Measurements from ENCODE around the gene CD160. TPM values are rescaled to one million over a fixed set of nuclear protein-coding genes. Genes with fewer than 3 reads are reported as not detected.

Gene CD160
- total and polyA plus RNA-seq, 2 of the 13 experiments (the other 11 are each of a cell fraction or from before 2014, with no cell fraction given), result 0.09 TPM; not detected in 1

DNA sequence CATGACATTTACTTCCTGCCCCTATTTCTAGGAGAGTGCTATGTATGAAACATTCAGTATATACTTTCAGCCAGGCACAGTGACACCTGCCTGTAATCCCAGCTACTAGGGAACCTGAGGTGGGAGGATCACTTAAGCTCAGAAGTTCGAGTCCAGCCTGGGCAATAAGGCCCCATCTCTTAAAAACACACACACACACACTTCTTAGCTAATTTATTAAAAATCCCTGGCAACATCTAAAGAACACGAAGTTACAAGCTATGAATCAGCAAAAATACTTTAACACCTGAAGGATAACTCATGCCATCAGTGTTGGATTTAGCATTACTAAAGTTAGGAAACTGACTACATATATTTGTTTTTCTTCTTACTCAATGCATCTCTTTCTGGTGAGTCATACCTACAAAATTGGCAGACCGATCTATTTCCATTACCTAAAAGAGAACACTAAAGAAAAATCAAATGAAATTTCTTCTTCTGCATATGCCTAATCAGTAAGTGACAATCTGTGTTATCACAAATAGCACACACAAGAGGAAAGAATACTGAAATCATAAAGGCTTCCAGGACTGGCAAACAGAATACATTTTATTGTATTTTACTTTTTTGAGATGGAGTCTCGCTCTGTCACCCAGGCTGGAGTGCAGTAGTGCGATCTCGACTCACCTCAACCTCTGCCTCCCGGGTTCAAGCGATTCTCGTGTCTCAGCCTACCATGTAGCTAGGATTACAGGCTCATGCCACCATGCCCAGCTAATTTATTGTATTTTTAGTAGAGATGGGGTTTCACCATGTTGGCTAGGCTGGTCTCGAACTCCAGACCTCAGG lies 63.2 kb downstream of the CD160 start (continued):
- TF ChIP-seq TCF12 (IDR thresholded peaks at IDR 0.05), result no peak
- TF ChIP-seq TCF12 (CRISPR knock-in tag; IDR thresholded peaks at IDR 0.05), result no peak
- TF ChIP-seq KAT7 (CRISPR knock-in tag; IDR thresholded peaks at IDR 0.05; ENCODE audit: borderline replicate concordance), result no peak
- TF ChIP-seq FOSL1 (CRISPR knock-in tag; IDR thresholded peaks at IDR 0.05; ENCODE audit: borderline replicate concordance), result peak; percentile 54; the same call in 1 of the 2 replicates
- no peak for TF ChIP-seq EED (CRISPR knock-in tag; IDR thresholded peaks at IDR 0.05)
- no peak for TF ChIP-seq ZNF430 (CRISPR knock-in tag; IDR thresholded peaks at IDR 0.05)
- TF ChIP-seq NR1H2 (CRISPR knock-in tag; IDR thresholded peaks at IDR 0.05; ENCODE audit: borderline replicate concordance, low read depth), result no peak
- TF ChIP-seq KDM6A (CRISPR knock-in tag; IDR thresholded peaks at IDR 0.05; ENCODE audit: low read depth), result no peak

DNA sequence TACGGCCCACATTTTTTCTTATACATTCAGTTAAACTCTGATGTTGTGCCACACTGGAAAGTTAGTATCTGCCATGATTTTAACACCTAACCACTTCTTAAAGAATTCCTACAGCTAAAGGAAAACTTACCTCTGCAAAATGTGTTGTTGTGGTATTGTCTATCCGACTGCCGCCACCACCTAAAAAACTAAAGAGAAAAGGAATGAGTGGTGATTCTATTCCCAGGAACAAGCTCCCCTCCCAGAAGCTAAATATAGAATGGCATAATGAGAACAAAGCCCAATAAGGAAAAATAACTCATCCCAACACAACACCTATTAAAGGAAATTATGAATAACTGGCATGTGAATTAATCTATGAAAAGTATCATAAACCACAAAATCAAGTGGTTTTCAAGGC lies 65.1 kb downstream of the CD160 start:
- H3K27ac ChIP-seq (ENCODE audit: extremely low read length, insufficient read depth, low read length), result no peak overlapping the region
- peaks cover 12% of the 10 kb centered on the region for H3K4me1 ChIP-seq (ENCODE audit: insufficient read depth, low read length)
- no peaks in the 10 kb centered on the region for H4K20me1 ChIP-seq (ENCODE audit: insufficient read depth, low read length)
- POLR2A ChIA-PET, result interaction anchor here (0.5 kb wide), 1 partner anchor 19 kb away, joined by 4 read pairs; no protein-coding TSS in a partner anchor
- no peak for FAIRE-seq
- no peak overlapping the region for H2AFZ ChIP-seq (ENCODE audit: low read length)
- H3K79me2 ChIP-seq (ENCODE audit: insufficient read depth, low read length), result no peaks in the 10 kb centered on the region
- no peak for TF ChIP-seq ZNF205 (CRISPR knock-in tag; IDR thresholded peaks at IDR 0.05)
- CTCF ChIA-PET (ENCODE audit: low intra/inter-chr PET ratio, low total read pairs), result no interaction called here
- ATAC-seq, result no peak
- no peaks in the 10 kb centered on the region for H3K9me3 ChIP-seq (ENCODE audit: low read length)
- no peak overlapping the region for H3K9ac ChIP-seq (ENCODE audit: insufficient read depth, low read depth, low read length)
- peaks cover 5 to 6% of the 10 kb centered on the region in 2 experiments; a peak in 4 of 5 replicates for H3K36me3 ChIP-seq (replicated peaks in 1 of 2; ENCODE audit: control insufficient read depth in 1 of 2, insufficient read depth in 2 of 2, low read length in 2 of 2)
- H3K4me3 ChIP-seq (replicated peaks in 1 of 3; ENCODE audit: insufficient read depth in 1 of 3, low read depth in 2 of 3, low read length in 3 of 3), result no peak overlapping the region
- H3K27me3 ChIP-seq (ENCODE audit: control insufficient read depth in 1 of 2, insufficient read depth in 2 of 2, low read length in 2 of 2), result no peaks in the 10 kb centered on the region; a peak in 1 of 5 replicates
- BruUV-seq (replicated peaks), result no TSS peak
- 99% methylated on average over 3 of the region's 3 CpGs for WGBS (ENCODE audit: low lambda C conversion rate)
- intact Hi-C loops (cut with micrococcal nuclease; ENCODE audit: unreplicated experiment), result no loop called here
- in situ Hi-C loops (cut with HindIII; ENCODE audit: extremely low pct_ligation_motif_present, low pct_unique_long_range_greater_than_20kb), result no loop called here
- no peak overlapping the region for H3K4me2 ChIP-seq (ENCODE audit: low read depth, low read length)
- no peak for DNase-seq (ENCODE audit: low spot score)
